Measurements from ENCODE around the gene EI24.
A peak's percentile ranks its signal among the peaks of the same experiment; 100 is the strongest.
"Not testable (repeated sequence)": the region's sequence is repeated elsewhere in the genome, so short reads cannot be mapped to it uniquely, and the experiment has no call there.

Gene EI24

GRCh38 chr11:125568970-125569914, at the start of gene EI24:
Gene EI24 (plus strand): TSS chr11:125569477. CDS start chr11:125572528, 3,051 bp downstream.
- H3K27ac ChIP-seq, result peak within 1 kb of the TSS; percentile 90
- peak; percentile 79 for TF ChIP-seq CTCF (conservative IDR thresholded peaks at IDR 0.05)

- TF ChIP-seq CTCF (conservative IDR thresholded peaks at IDR 0.05), result no peak
- no peak overlapping the region for H3K27ac ChIP-seq
Measured at GRCh38 chr11:125519860-125520834, 49.1 kb upstream of the EI24 start.

GRCh38 chr11:125525303-125525702, 44.0 kb upstream of the EI24 start:
- H3K27ac ChIP-seq, result no peak overlapping the region

GRCh38 chr11:125532668-125533067, 36.6 kb upstream of the EI24 start:
- no peak for TF ChIP-seq CTCF (conservative IDR thresholded peaks at IDR 0.05)
- no peak overlapping the region for H3K27ac ChIP-seq

More at GRCh38 chr11:125525303-125525702, 44.0 kb upstream of the EI24 start:
- no peak for TF ChIP-seq CTCF (conservative IDR thresholded peaks at IDR 0.05)

- TF ChIP-seq CTCF (conservative IDR thresholded peaks at IDR 0.05), result no peak
- H3K27ac ChIP-seq, result no peak overlapping the region
Measured at GRCh38 chr11:125535585-125535984, 33.7 kb upstream of the EI24 start.

GRCh38 chr11:125536834-125537233, 32.4 kb upstream of the EI24 start:
- not testable (repeated sequence) for H3K27ac ChIP-seq

- H3K27ac ChIP-seq, result no peak overlapping the region
- TF ChIP-seq CTCF (conservative IDR thresholded peaks at IDR 0.05), result no peak
Measured at GRCh38 chr11:125542709-125543108, 26.6 kb upstream of the EI24 start.

Data from VCaP (cell line).